Neural cell (in vitro differentiated cells): ENCODE data around the gene PPP6R1. TPM values are rescaled to one million over a fixed set of nuclear protein-coding genes. Genes with fewer than 3 reads are reported as not detected.

Experiments used
- H2AFZ ChIP-seq: fragments of 200-600, 300-800 bp; sonication (generic), shearing (Covaris generic); 2 replicates; pipeline ENCODE4 v1.6.0; 2014; ENCODE audit warnings: low read depth, mild to moderate bottlenecking, antibody characterized with exemption, low read length, moderate library complexity
- H3F3A ChIP-seq: fragments of 200-600 bp; shearing (Covaris generic); 2 replicates; pipeline ENCODE4 v1.6.1; 2016; ENCODE audit warnings: mild to moderate bottlenecking, moderate library complexity, mixed read lengths, antibody characterized with exemption, low read length; ENCODE audit not compliant: insufficient read depth, poor library complexity, severe bottlenecking
- H3K27ac ChIP-seq: fragments of 200-600, 300-800 bp; sonication (generic), shearing (Covaris generic); 2 replicates; pipeline ENCODE4 v1.5.1; 2014; ENCODE audit warnings: mild to moderate bottlenecking, low read length, moderate library complexity
- H3K27me3 ChIP-seq: fragments of 300-800, 200-600 bp; sonication (generic), shearing (Covaris generic); 2 replicates; pipeline ENCODE4 v1.6.0; 2014; ENCODE audit warnings: mild to moderate bottlenecking, low read depth, low read length, moderate library complexity; ENCODE audit not compliant: insufficient read depth
- H3K36me3 ChIP-seq: fragments of 300-800, 200-600 bp; sonication (generic), shearing (Covaris generic); 2 replicates; pipeline ENCODE4 v1.5.1; 2014; ENCODE audit warnings: mild to moderate bottlenecking, antibody characterized with exemption, low read length, moderate library complexity; ENCODE audit not compliant: insufficient read depth
- H3K4me2 ChIP-seq: fragments of 300-800, 200-600 bp; sonication (generic), shearing (Covaris generic); 2 replicates; pipeline ENCODE4 v1.6.0; 2014; ENCODE audit warnings: mild to moderate bottlenecking, low read length
- H3K4me3 ChIP-seq: fragments of 300-800, 200-600 bp; sonication (generic), shearing (Covaris generic); 2 replicates; pipeline ENCODE4 v1.5.1; 2014; ENCODE audit warnings: mild to moderate bottlenecking, low read length, moderate library complexity
- H3K79me2 ChIP-seq: fragments of 200-600 bp; shearing (Covaris generic); replicated peaks from 2 replicates; pipeline ENCODE4 v1.6.0; 2014; ENCODE audit warnings: mild to moderate bottlenecking, low read length, moderate library complexity; ENCODE audit not compliant: insufficient read depth
- H3K9ac ChIP-seq: fragments of 300-800, 200-600 bp; sonication (generic), shearing (Covaris generic); 2 replicates; pipeline ENCODE4 v1.6.1; 2016; ENCODE audit warnings: mild to moderate bottlenecking, low read length, mixed read lengths
- H3K9me2 ChIP-seq: fragments of 200-600 bp; shearing (Covaris generic); 2 replicates; pipeline ENCODE4 v1.6.1; 2016; ENCODE audit warnings: mild to moderate bottlenecking, low read length, mixed read lengths; ENCODE audit not compliant: insufficient read depth
- H3K9me3 ChIP-seq: fragments of 200-600, 300-800 bp; sonication (generic), shearing (Covaris generic); 2 replicates; pipeline ENCODE4 v1.6.1; 2016; ENCODE audit warnings: mild to moderate bottlenecking, mixed run types, low read length, moderate library complexity, mixed read lengths
- H4K20me1 ChIP-seq: fragments of 200-600 bp; shearing (Covaris generic); 2 replicates; pipeline ENCODE4 v1.6.1; 2016; ENCODE audit warnings: mild to moderate bottlenecking, mixed run types; ENCODE audit not compliant: insufficient read depth
- CTCF ChIP-seq: fragments of 450-650 bp; IDR thresholded peaks from 2 replicates; pipeline ENCODE4 v1.5.1; 2014; ENCODE audit warnings: antibody characterized with exemption, mild to moderate bottlenecking, moderate library complexity; ENCODE audit not compliant: poor library complexity, severe bottlenecking
- EP300 ChIP-seq: fragments of 450-650 bp; conservative IDR thresholded peaks from 2 replicates; pipeline ENCODE4 v1.6.1; 2014; ENCODE audit warnings: antibody characterized with exemption, mild to moderate bottlenecking, moderate library complexity; ENCODE audit not compliant: poor library complexity, severe bottlenecking
- EZH2 ChIP-seq: fragments of 200-600, 300-800 bp; shearing (Covaris generic), sonication (generic); IDR thresholded peaks from 2 replicates; pipeline ENCODE4 v1.6.1; 2014; ENCODE audit warnings: antibody characterized with exemption, low read length, borderline replicate concordance, mild to moderate bottlenecking; ENCODE audit not compliant: insufficient read depth, poor library complexity, severe bottlenecking
- MXI1 ChIP-seq: fragments of 450-650 bp; conservative IDR thresholded peaks from 2 replicates; pipeline ENCODE4 v1.6.1; 2014; ENCODE audit warnings: antibody characterized with exemption, mild to moderate bottlenecking; ENCODE audit not compliant: poor library complexity, severe bottlenecking
- POLR2AphosphoS5 ChIP-seq: IDR thresholded peaks from 2 replicates; pipeline ENCODE4 v1.6.1; 2012
- RAD21 ChIP-seq: fragments of 450-650 bp; conservative IDR thresholded peaks from 2 replicates; pipeline ENCODE4 v1.6.1; 2014; ENCODE audit warnings: antibody characterized with exemption, mild to moderate bottlenecking, moderate library complexity
- REST ChIP-seq: IDR thresholded peaks from 2 replicates; pipeline ENCODE4 v1.6.1; 2012; ENCODE audit warnings: borderline replicate concordance
- SMC3 ChIP-seq: fragments of 450-650 bp; conservative IDR thresholded peaks from 2 replicates; pipeline ENCODE4 v1.6.1; 2014; ENCODE audit warnings: antibody characterized with exemption, mild to moderate bottlenecking, moderate library complexity; ENCODE audit not compliant: poor library complexity
- TAF1 ChIP-seq: IDR thresholded peaks from 2 replicates; pipeline ENCODE4 v1.6.1; 2012; ENCODE audit warnings: low read depth
- polyA plus RNA-seq: library from polyadenylated mRNA; depleted of rRNA; stranded (reverse); fragments of >200 nt; gene quantifications from 2 replicates; pipeline ENCODE4 v1.2.3, GENCODE V29; 2014

The PPP6R1 gene
- polyA plus RNA-seq, 1 donor from 2014 or later, result 20.0 TPM

DNA sequence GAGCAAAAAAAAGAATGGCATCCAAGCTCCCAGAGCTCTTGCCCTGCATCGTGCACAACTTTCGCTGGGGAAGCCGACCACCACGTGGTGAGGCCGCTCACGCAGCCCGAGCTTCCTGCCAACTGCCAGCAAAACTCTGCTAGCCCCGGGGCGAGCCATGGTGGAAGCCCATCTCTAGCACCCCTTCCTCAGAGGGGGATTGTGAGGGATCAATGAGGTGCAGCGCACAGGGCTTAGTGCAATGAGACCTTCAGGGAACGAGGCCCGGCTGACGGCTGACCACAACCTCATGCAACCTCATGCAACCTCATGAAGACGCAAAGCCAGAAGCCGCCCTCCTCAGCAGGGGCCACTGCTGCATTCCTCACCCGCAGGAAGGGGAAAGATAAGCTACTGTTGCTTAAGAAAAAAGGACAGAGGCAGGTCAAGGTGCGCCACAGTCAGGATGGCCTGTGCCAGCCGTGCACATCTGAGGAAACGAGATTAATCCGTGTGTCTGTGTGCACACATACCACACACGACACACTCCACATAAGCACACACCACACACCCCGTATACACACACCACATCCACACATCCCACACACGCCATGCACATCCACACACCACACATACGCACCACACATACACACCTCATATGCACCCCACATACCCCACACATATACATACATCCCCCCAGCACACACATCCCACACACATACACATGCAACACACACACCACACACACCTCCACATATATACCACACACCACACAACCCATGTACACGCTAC is 11.5 kb upstream of the PPP6R1 start:
- no peak overlapping the region for H3K4me2 ChIP-seq
- H3K4me3 ChIP-seq, result no peak overlapping the region
- no peaks in the 10 kb centered on the region for H3K79me2 ChIP-seq
- no peaks in the 10 kb centered on the region for H4K20me1 ChIP-seq
- H3K27ac ChIP-seq, result no peak overlapping the region
- H2AFZ ChIP-seq, result no peak overlapping the region
- H3F3A ChIP-seq, result no peaks in the 10 kb centered on the region
- H3K9me2 ChIP-seq, result no peaks in the 10 kb centered on the region
- no peaks in the 10 kb centered on the region for H3K36me3 ChIP-seq
- no peak overlapping the region for H3K9ac ChIP-seq
- TF ChIP-seq TAF1 (no peak), REST (no peak), POLR2AphosphoS5 (no peak), EZH2 (no peak), EP300 (no peak), CTCF (no peak), SMC3 (no peak)
- H3K9me3 ChIP-seq, result no peaks in the 10 kb centered on the region
- no peaks in the 10 kb centered on the region for H3K27me3 ChIP-seq

DNA sequence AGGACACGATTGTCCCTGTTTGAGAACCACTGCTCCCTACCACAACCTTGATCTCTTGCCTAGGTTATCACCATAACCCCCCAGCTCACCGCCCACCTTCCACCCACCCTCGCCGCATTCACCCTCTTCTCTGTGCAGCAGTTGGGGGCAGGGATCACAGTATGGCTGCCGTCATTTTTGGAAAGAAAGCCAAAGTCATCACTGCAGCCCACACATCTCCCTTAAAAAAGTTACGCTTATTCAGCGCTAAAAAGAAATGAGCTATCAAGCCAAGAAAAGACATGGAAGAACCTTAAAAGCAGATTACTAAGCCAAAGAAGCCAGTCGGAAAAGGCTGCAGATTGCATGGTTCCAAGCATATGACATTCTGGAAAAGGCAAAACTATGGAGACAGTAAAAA is 10.5 kb upstream of the PPP6R1 start:
- no peaks in the 10 kb centered on the region for H3K36me3 ChIP-seq
- TF ChIP-seq CTCF (no peak), TAF1 (no peak), REST (no peak), EP300 (no peak), MXI1 (no peak), EZH2 (no peak), POLR2AphosphoS5 (no peak), RAD21 (no peak)

More for the DNA sequence above, 10.5 kb upstream of the PPP6R1 start:
- H3K27ac ChIP-seq, result no peak overlapping the region
- no peaks in the 10 kb centered on the region for H3F3A ChIP-seq
- H3K27me3 ChIP-seq, result no peaks in the 10 kb centered on the region
- no peaks in the 10 kb centered on the region for H3K9me2 ChIP-seq
- H3K4me2 ChIP-seq, result no peak overlapping the region
- no peak overlapping the region for H3K4me3 ChIP-seq
- H3K79me2 ChIP-seq, result no peaks in the 10 kb centered on the region
- no peaks in the 10 kb centered on the region for H4K20me1 ChIP-seq
- no peak overlapping the region for H3K9ac ChIP-seq
- H2AFZ ChIP-seq, result no peak overlapping the region
- no peaks in the 10 kb centered on the region for H3K9me3 ChIP-seq
